Measurements from ENCODE around the gene ZNF423. TPM values are rescaled to one million over a fixed set of nuclear protein-coding genes. Genes with fewer than 3 reads are reported as not detected.

The ZNF423 gene
- total and polyA plus RNA-seq, 9 of the 15 experiments (the other 6 are each of a cell fraction or from before 2014, with no cell fraction given), result not detected

GRCh38 chr16:49468611-49469310 is 387.2 kb downstream of the ZNF423 start:
- FAIRE-seq (no peak), ATAC-seq (no peak), DNase-seq (ENCODE audit: extremely low read depth in 1 of 4, low spot score in 3 of 4) (no peak)
- no TSS peak for BruUV-seq (replicated peaks)
- no peak overlapping the region for H3K27ac ChIP-seq (ENCODE audit: extremely low read depth, low read depth, low read length)
- H3K4me2 ChIP-seq (ENCODE audit: insufficient read depth, low read length), result no peak overlapping the region
- no peaks in the 10 kb centered on the region for H3K9me1 ChIP-seq (ENCODE audit: control insufficient read depth, insufficient read depth, low read length)
- in situ Hi-C loops (cut with MboI) (no loop called here), intact Hi-C loops (cut with micrococcal nuclease) (no loop called here)
- no peak for TF ChIP-seq FUS (optimal IDR thresholded peaks at IDR 0.05; ENCODE audit: low read depth, low read length)
- TF ChIP-seq ZNF75A (CRISPR knock-in tag; IDR thresholded peaks at IDR 0.05), result no peak
- no peak for TF ChIP-seq CTBP1 (IDR thresholded peaks at IDR 0.05; ENCODE audit: borderline replicate concordance)
- TF ChIP-seq ATF7 (IDR thresholded peaks at IDR 0.05), result no peak
- no peak for TF ChIP-seq POLR2AphosphoS5 (IDR thresholded peaks at IDR 0.05; ENCODE audit: control insufficient read depth, insufficient read depth, low read depth, low read length)
- TF ChIP-seq ZNF354B (CRISPR knock-in tag; IDR thresholded peaks at IDR 0.05), result no peak
- TF ChIP-seq CBX3 (IDR thresholded peaks at IDR 0.05; ENCODE audit: borderline replicate concordance in 1 of 2, low read length in 2 of 2), result no peak
- TF ChIP-seq RNF219 (CRISPR knock-in tag; IDR thresholded peaks at IDR 0.05), result no peak
- peaks cover 0 to 6% of the 10 kb centered on the region in 2 experiments; a peak in 1 of 5 replicates for H3K4me1 ChIP-seq (replicated peaks in 1 of 2; ENCODE audit: control insufficient read depth in 2 of 2, insufficient read depth in 2 of 2, low read length in 2 of 2)
- H4K20me1 ChIP-seq (replicated peaks; ENCODE audit: control insufficient read depth, insufficient read depth, low read length), result no peaks in the 10 kb centered on the region; the same call in 1 of the 2 replicates
- 0% methylated on average over 3 of the region's 3 CpGs for WGBS (ENCODE audit: insufficient coverage, low coverage, missing lambda C conversion rate)
- CTCF ChIA-PET (ENCODE audit: low intra/inter-chr PET ratio), result no interaction called here
- H3K4me3 ChIP-seq, result no peak overlapping the region
- H3K79me2 ChIP-seq (ENCODE audit: control insufficient read depth, insufficient read depth, low read length), result no peaks in the 10 kb centered on the region
- no peaks in the 10 kb centered on the region for H3K9me3 ChIP-seq (replicated peaks; ENCODE audit: control insufficient read depth, insufficient read depth, low read depth, low read length)
- POLR2A ChIA-PET, result no interaction called here
- no peaks in the 10 kb centered on the region for H3K36me3 ChIP-seq (ENCODE audit: control insufficient read depth, insufficient read depth, low read length)
- no peak overlapping the region for H3K9ac ChIP-seq (ENCODE audit: insufficient read depth in 1 of 2, low read depth in 2 of 2, low read length in 2 of 2)
- H3K27me3 ChIP-seq (ENCODE audit: control insufficient read depth in 2 of 2, insufficient read depth in 2 of 2, low read length in 2 of 2), result peaks cover 6 to 28% of the 10 kb centered on the region in 2 experiments; a peak in 4 of 5 replicates
- H2AFZ ChIP-seq (ENCODE audit: low read depth, low read length), result no peak overlapping the region
